ENCODE measurements around the gene MRPL14. TPM values are rescaled to one million over a fixed set of nuclear protein-coding genes. Genes with fewer than 3 reads are reported as not detected.

The MRPL14 gene
- total and polyA plus RNA-seq, 9 of the 15 experiments (the other 6 are each of a cell fraction or from before 2014, with no cell fraction given): 126 to 424 (median 165) TPM

- TF ChIP-seq, protein P1, sequence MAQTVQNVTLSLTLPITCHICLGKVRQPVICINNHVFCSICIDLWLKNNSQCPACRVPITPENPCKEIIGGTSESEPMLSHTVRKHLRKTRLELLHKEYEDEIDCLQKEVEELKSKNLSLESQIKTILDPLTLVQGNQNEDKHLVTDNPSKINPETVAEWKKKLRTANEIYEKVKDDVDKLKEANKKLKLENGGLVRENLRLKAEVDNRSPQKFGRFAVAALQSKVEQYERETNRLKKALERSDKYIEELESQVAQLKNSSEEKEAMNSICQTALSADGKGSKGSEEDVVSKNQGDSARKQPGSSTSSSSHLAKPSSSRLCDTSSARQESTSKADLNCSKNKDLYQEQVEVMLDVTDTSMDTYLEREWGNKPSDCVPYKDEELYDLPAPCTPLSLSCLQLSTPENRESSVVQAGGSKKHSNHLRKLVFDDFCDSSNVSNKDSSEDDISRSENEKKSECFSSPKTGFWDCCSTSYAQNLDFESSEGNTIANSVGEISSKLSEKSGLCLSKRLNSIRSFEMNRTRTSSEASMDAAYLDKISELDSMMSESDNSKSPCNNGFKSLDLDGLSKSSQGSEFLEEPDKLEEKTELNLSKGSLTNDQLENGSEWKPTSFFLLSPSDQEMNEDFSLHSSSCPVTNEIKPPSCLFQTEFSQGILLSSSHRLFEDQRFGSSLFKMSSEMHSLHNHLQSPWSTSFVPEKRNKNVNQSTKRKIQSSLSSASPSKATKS (CRISPR knock-in tag; IDR thresholded peaks at IDR 0.05): no peak
- TF ChIP-seq ZNF431 (CRISPR knock-in tag; IDR thresholded peaks at IDR 0.05) (0 out of 2 replicates have a peak, but pooled peaks have one; percentile 15), SMARCC2 (IDR thresholded peaks at IDR 0.05; ENCODE audit: low read depth) (peak; percentile 69; the same call in 1 of the 2 replicates), TOE1 (IDR thresholded peaks at IDR 0.05; ENCODE audit: borderline replicate concordance) (peak; percentile 68; the same call in 1 of the 2 replicates), TOE1 (CRISPR knock-in tag; IDR thresholded peaks at IDR 0.05; ENCODE audit: borderline replicate concordance, low read depth) (no peak), PHF8 (IDR thresholded peaks at IDR 0.05; ENCODE audit: borderline replicate concordance, low read length) (peak; percentile 30; the same call in 1 of the 2 replicates), HINFP (tag; conservative IDR thresholded peaks at IDR 0.05; ENCODE audit: low read depth) (no peak), C11orf30 (IDR thresholded peaks at IDR 0.05; ENCODE audit: low read depth) (no peak), ADNP (tag; IDR thresholded peaks at IDR 0.05) (no peak), DPF2 (IDR thresholded peaks at IDR 0.05) (peak; percentile 98), ZNF766 (CRISPR knock-in tag; conservative IDR thresholded peaks at IDR 0.05) (no peak; the same call in 1 of the 2 replicates), ZNF584 (CRISPR knock-in tag; IDR thresholded peaks at IDR 0.05; ENCODE audit: low read depth) (no peak), ZBTB8A (IDR thresholded peaks at IDR 0.05; ENCODE audit: partially characterized antibody) (no peak), XRCC3 (IDR thresholded peaks at IDR 0.05) (no peak), TCFL5 (CRISPR knock-in tag; conservative IDR thresholded peaks at IDR 0.05) (no peak), SAFB (IDR thresholded peaks at IDR 0.05; ENCODE audit: borderline replicate concordance, low read depth, low read length) (no peak)
- TF ChIP-seq, protein P2, sequence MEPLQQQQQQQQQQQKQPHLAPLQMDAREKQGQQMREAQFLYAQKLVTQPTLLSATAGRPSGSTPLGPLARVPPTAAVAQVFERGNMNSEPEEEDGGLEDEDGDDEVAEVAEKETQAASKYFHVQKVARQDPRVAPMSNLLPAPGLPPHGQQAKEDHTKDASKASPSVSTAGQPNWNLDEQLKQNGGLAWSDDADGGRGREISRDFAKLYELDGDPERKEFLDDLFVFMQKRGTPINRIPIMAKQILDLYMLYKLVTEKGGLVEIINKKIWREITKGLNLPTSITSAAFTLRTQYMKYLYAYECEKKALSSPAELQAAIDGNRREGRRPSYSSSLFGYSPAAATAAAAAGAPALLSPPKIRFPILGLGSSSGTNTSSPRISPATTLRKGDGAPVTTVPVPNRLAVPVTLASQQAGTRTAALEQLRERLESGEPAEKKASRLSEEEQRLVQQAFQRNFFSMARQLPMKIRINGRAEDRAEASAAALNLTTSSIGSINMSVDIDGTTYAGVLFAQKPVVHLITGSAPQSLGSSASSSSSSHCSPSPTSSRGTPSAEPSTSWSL (CRISPR knock-in tag; IDR thresholded peaks at IDR 0.05; ENCODE audit: borderline replicate concordance): no peak
- TF ChIP-seq, protein P3, sequence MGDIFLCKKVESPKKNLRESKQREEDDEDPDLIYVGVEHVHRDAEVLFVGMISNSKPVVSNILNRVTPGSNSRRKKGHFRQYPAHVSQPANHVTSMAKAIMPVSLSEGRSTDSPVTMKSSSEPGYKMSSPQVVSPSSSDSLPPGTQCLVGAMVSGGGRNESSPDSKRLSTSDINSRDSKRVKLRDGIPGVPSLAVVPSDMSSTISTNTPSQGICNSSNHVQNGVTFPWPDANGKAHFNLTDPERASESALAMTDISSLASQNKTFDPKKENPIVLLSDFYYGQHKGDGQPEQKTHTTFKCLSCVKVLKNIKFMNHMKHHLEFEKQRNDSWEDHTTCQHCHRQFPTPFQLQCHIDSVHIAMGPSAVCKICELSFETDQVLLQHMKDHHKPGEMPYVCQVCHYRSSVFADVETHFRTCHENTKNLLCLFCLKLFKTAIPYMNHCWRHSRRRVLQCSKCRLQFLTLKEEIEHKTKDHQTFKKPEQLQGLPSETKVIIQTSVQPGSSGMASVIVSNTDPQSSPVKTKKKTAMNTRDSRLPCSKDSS (IDR thresholded peaks at IDR 0.05; ENCODE audit: low read depth, partially characterized antibody): no peak
- TF ChIP-seq, protein P4, sequence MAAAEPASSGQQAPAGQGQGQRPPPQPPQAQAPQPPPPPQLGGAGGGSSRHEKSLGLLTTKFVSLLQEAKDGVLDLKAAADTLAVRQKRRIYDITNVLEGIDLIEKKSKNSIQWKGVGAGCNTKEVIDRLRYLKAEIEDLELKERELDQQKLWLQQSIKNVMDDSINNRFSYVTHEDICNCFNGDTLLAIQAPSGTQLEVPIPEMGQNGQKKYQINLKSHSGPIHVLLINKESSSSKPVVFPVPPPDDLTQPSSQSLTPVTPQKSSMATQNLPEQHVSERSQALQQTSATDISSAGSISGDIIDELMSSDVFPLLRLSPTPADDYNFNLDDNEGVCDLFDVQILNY (CRISPR knock-in tag; IDR thresholded peaks at IDR 0.05): no peak
Measured at GRCh38 chr6:44133981-44134711, 6.9 kb upstream of the MRPL14 start (continued).

All from K562 (cell line).